ENCODE measurements around the gene PAF1. TPM values are rescaled to one million over a fixed set of nuclear protein-coding genes. Genes with fewer than 3 reads are reported as not detected.

Gene PAF1
- total RNA-seq, 1 donor from 2014 or later = 33.3 TPM

- no peak overlapping the region for H3K27ac ChIP-seq
- ATAC-seq = no peak
- peaks cover 13% of the 10 kb centered on the region for H3K36me3 ChIP-seq
Observed at GRCh38 chr19:39422020-39422419, 31.1 kb upstream of the PAF1 start.

GRCh38 chr19:39420769-39421168, 29.9 kb upstream of the PAF1 start:
- no peak for ATAC-seq
- Histone ChIP-seq H3K27me3 (no peaks in the 10 kb centered on the region), H3K4me1 (no peaks in the 10 kb centered on the region), H3K9me3 (no peaks in the 10 kb centered on the region), H3K27ac (no peak overlapping the region), H3K4me3 (no peak overlapping the region), H3K36me3 (peaks cover 13% of the 10 kb centered on the region)
- no peak for DNase-seq
- intact Hi-C loops (cut with DNase I) = no loop called here
- TF ChIP-seq, protein P1, sequence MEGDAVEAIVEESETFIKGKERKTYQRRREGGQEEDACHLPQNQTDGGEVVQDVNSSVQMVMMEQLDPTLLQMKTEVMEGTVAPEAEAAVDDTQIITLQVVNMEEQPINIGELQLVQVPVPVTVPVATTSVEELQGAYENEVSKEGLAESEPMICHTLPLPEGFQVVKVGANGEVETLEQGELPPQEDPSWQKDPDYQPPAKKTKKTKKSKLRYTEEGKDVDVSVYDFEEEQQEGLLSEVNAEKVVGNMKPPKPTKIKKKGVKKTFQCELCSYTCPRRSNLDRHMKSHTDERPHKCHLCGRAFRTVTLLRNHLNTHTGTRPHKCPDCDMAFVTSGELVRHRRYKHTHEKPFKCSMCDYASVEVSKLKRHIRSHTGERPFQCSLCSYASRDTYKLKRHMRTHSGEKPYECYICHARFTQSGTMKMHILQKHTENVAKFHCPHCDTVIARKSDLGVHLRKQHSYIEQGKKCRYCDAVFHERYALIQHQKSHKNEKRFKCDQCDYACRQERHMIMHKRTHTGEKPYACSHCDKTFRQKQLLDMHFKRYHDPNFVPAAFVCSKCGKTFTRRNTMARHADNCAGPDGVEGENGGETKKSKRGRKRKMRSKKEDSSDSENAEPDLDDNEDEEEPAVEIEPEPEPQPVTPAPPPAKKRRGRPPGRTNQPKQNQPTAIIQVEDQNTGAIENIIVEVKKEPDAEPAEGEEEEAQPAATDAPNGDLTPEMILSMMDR (IDR thresholded peaks at IDR 0.05) = no peak

More at GRCh38 chr19:39422020-39422419, 31.1 kb upstream of the PAF1 start:
- TF ChIP-seq, protein P1 (IDR thresholded peaks at IDR 0.05) = no peak
- no peaks in the 10 kb centered on the region for H3K9me3 ChIP-seq
- H3K4me3 ChIP-seq = no peak overlapping the region
- intact Hi-C loops (cut with DNase I) = no loop called here
- no peaks in the 10 kb centered on the region for H3K4me1 ChIP-seq
- no peak for DNase-seq
- H3K27me3 ChIP-seq = no peaks in the 10 kb centered on the region

DNA sequence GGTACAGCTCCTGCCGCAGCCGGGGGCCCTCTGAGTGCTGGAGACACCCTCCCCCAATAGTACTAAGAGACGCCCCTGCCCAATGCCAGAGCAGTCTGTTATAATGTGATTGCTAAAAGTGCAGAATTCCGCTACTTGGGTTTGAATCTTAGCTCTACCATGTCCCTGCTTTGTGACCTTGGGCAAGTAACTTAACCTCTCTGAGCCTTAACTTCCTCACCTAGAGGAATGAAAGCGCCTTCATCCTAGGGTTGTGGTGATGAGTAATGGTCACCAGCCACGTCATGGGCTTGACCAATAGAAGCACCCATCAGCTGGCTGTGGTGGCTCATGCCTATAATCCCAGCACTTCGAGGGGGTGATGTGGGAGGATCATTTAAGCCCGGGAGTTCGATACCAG, 28.1 kb upstream of the PAF1 start:
- no peak overlapping the region for H3K4me3 ChIP-seq
- TF ChIP-seq, protein P1 (IDR thresholded peaks at IDR 0.05) = no peak
- H3K36me3 ChIP-seq = peaks cover 10% of the 10 kb centered on the region
- H3K9me3 ChIP-seq = no peaks in the 10 kb centered on the region
- H3K27me3 ChIP-seq = no peaks in the 10 kb centered on the region
- intact Hi-C loops (cut with DNase I) = no loop called here
- ATAC-seq (no peak), DNase-seq (no peak)
- peaks cover 12% of the 10 kb centered on the region for H3K4me1 ChIP-seq
- no peak overlapping the region for H3K27ac ChIP-seq

- no peaks in the 10 kb centered on the region for H3K27me3 ChIP-seq
- H3K27ac ChIP-seq = no peak overlapping the region
- ATAC-seq (no peak), DNase-seq (no peak)
- TF ChIP-seq, protein P1 (IDR thresholded peaks at IDR 0.05) = no peak
- no peak overlapping the region for H3K4me3 ChIP-seq
- intact Hi-C loops (cut with DNase I) = no loop called here
- H3K36me3 ChIP-seq = peaks cover 10% of the 10 kb centered on the region
- no peaks in the 10 kb centered on the region for H3K9me3 ChIP-seq
- peaks cover 16% of the 10 kb centered on the region for H3K4me1 ChIP-seq
Observed at GRCh38 chr19:39417463-39418181, 26.7 kb upstream of the PAF1 start.

DNA sequence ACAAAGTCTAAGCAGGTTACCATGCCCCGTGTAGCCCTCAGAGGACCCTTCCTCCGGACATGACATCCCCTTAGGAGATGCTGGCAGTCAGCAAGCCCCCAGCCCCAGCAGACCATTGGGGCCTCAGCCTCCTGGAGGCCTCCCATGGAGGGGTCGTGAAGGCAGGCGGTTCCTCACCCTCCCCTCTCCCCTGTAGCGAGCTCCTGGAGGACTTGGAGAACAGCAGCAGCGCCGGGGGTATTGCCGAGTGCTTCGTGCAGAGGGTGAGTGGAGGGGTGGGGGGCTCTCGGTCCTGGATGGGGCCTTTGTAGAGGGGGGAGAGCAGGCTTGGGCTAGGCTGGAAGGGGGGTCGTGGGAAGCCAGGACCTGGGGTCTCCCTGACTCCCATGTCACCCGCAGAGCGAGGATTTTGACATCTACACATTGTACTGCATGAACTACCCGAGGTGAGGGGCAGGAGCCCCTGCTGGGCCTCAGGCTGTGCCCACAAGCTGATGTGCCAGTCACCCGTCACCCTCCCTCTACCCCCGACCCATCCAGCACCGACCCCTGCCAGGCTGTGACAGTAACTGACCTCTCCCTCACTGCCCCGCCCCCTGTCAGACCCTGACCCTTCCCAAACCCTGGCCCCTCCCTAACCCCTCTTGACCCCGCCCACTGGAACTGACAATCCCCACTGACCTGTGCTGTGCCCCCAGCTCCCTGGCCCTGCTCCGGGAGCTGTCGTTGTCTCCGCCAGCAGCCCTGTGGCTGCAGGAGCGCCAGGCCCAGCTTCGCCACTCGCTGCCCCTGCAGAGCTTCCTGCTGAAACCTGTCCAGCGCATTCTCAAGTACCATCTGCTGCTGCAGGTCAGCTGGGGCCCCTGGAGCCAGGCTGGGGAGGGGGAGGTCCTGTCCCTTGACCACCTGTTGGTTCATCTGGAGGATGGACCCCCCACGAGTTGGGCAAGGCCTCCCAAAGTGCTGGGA, 25.5 kb upstream of the PAF1 start:
- Histone ChIP-seq H3K9me3 (no peaks in the 10 kb centered on the region), H3K27me3 (no peaks in the 10 kb centered on the region), H3K4me1 (peaks cover 18% of the 10 kb centered on the region), H3K36me3 (peaks cover 10% of the 10 kb centered on the region), H3K27ac (no peak overlapping the region), H3K4me3 (no peak overlapping the region)
- TF ChIP-seq, protein P1 (IDR thresholded peaks at IDR 0.05) = no peak
- intact Hi-C loops (cut with DNase I) = no loop called here
- no peak for ATAC-seq
- no peak for DNase-seq

All from upper lobe of right lung (tissue), 1 donor.